ENCODE measurements around the gene FAM187B.
"Not testable (repeated sequence)": the region's sequence is repeated elsewhere in the genome, so short reads cannot be mapped to it uniquely, and the experiment has no call there.

GRCh38 chr19:35220973-35221590 lies 7.5 kb downstream of the FAM187B start:
- TF ChIP-seq CTCF (IDR thresholded peaks at IDR 0.05); POLR2AphosphoS5 (IDR thresholded peaks at IDR 0.05; ENCODE audit: insufficient read depth in 1 of 2, low read depth in 1 of 2): not testable (repeated sequence)
